Spleen (tissue), 11 donors: ENCODE data around the gene MEF2A. TPM values are rescaled to one million over a fixed set of nuclear protein-coding genes. Genes with fewer than 3 reads are reported as not detected.

Experiments used
- DNase-seq: peaks from one replicate; pipeline ENCODE4 v3.0.0-alpha.2; 2020
- H3K27ac ChIP-seq, 8 donors: fragments of 200-600 bp; sonication (generic) in 7 of 8; 1 replicate in 4 of 8; 2 replicates in 4 of 8; pipeline versions ENCODE4 v1.5.0 to v1.8.0; 2016 to 2021; ENCODE audit warnings: inconsistent platforms in 4 of 8, mild to moderate bottlenecking in 4 of 8, moderate library complexity in 1 of 8
- H3K27me3 ChIP-seq, 7 donors: fragments of 200-600 bp; sonication (generic) in 6 of 7; replicated peaks in 1 of 7; 1 replicate in 4 of 7; 2 replicates in 3 of 7; pipeline versions ENCODE4 v1.5.0 to v1.8.0; 2016 to 2021; ENCODE audit warnings: inconsistent platforms in 3 of 7, mild to moderate bottlenecking in 1 of 7
- H3K36me3 ChIP-seq, 6 donors: fragments of 200-600 bp; sonication (generic) in 5 of 6; 1 replicate in 4 of 6; 2 replicates in 2 of 6; pipeline versions ENCODE4 v1.5.0 to v1.8.0; 2016 to 2021; ENCODE audit warnings: inconsistent platforms in 2 of 6
- H3K4me1 ChIP-seq, 6 donors: fragments of 200-600 bp; sonication (generic) in 5 of 6; 1 replicate in 3 of 6; 2 replicates in 3 of 6; pipeline versions ENCODE4 v1.5.0 to v1.8.0; 2016 to 2021; ENCODE audit warnings: inconsistent platforms in 3 of 6
- H3K4me3 ChIP-seq, 8 donors: fragments of 200-600 bp; sonication (generic) in 7 of 8; 1 replicate in 4 of 8; 2 replicates in 4 of 8; pipeline versions ENCODE4 v1.5.0 to v1.8.0; 2016 to 2021; ENCODE audit warnings: inconsistent platforms in 4 of 8, mild to moderate bottlenecking in 4 of 8, moderate library complexity in 2 of 8
- H3K9me3 ChIP-seq, 8 donors: fragments of 200-600 bp; sonication (generic) in 7 of 8; 1 replicate in 4 of 8; 2 replicates in 4 of 8; pipeline versions ENCODE4 v1.5.0 to v1.8.0; 2016 to 2021; ENCODE audit warnings: inconsistent platforms in 4 of 8
- POLR2A ChIP-seq, 3 donors: fragments of 450-650 bp; IDR thresholded peaks; one replicate each; pipeline ENCODE4 v1.5.1; 2017; ENCODE audit warnings: antibody characterized with exemption in 3 of 3, mild to moderate bottlenecking in 1 of 3
- POLR2AphosphoS5 ChIP-seq, 3 donors: sonication (generic); formaldehyde crosslinking; IDR thresholded peaks; one replicate each; pipeline ENCODE4 v1.5.1; 2017; ENCODE audit warnings: antibody characterized with exemption in 3 of 3
- WGBS, 5 donors: extraction: QIAGEN DNeasy Blood & Tissue Kit in 3 of 5; methylation state at CpG; one replicate each; pipeline versions ENCODE4 v1.1.5 to v1.1.7; 2013 to 2018; 5-methylcytosine and 5-hydroxymethylcytosine counted together
- intact Hi-C: fragments of 100-400 bp; cut with DNase I; formaldehyde crosslinking; loops from one replicate; pipeline ENCODE4 v1.15.0; 2023; ENCODE audit warnings: low total_unique reads
- polyA plus RNA-seq, 3 donors: library from polyadenylated mRNA; stranded (reverse); fragments of 200-250 nt; gene quantifications; one replicate each; pipeline ENCODE4 v1.2.1, GENCODE V29; 2013
- total RNA-seq, 7 donors: library from RNA; depleted of rRNA in 3 of 7; stranded (reverse); fragments of >200 nt in 3 of 7; fragmentation: NEBNext Ultra II Directional in 4 of 7; extraction: Animal tissue kit (Norgen Biotek cat#: 25700) in 4 of 7; gene quantifications; one replicate each; pipeline versions ENCODE4 v1.1.0 to v1.2.1, GENCODE V29; 2016 to 2021
- TF ChIP-seq, protein P1 (sequence below), 11 experiments: fragments of 200-600 bp in 7 of 11; fragments of 450-650 bp in 4 of 11; sonication (generic) in 4 of 11; IDR thresholded peaks in 8 of 11; conservative IDR thresholded peaks in 3 of 11; 1 replicate in 7 of 11; 2 replicates in 4 of 11; pipeline versions ENCODE4 v1.4.0 to v1.8.0; 2016 to 2021; ENCODE audit warnings: antibody characterized with exemption in 11 of 11, inconsistent platforms in 4 of 11, mild to moderate bottlenecking in 1 of 11
- donor health status: healthy with polysubstance abuse.
- donor health status: DM: no; HTN: no; CAD: no; lungs with moderate emphysema.
- donor health status: DM: no; HTN: no; CAD: no.
- donor health status: Bipolar disorder and iron deficiency.
- donor health status: healthy.
- donor health status: DM: no; HTN: no; CAD: no.
- donor health status: DM: yes; HTN: yes; CAD: no.

MEF2A gene
- total and polyA plus RNA-seq, 10 donors = 21.9 to 143 (median 90.6) TPM

DNA sequence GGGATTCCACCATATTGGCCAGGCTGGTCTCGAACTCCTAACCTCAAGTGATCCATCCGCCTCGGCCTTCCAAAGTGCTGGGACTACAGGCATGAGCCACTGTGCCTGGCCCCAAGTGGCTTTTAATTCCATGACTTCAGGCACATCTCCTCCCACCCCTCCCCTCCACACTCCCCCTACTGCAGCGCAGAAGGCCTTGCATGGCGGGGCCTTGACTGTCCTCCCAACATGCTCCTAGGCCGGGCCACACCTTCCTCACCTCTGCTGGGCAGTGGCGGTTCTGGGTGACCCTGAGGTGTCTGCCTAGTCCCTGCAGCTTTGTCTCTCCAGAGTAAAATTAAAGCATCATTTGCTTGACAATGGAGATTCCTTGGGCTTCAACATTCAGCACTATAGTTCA is 160.5 kb downstream of the MEF2A start:
- TF ChIP-seq POLR2A (IDR thresholded peaks at IDR 0.05) = no peak
- peaks cover 0 to 26% (median 12%) of the 10 kb centered on the region in 6 donors for H3K36me3 ChIP-seq
- H3K4me1 ChIP-seq = peaks cover 0 to 15% (median 4%) of the 10 kb centered on the region in 6 donors
- 72 to 91% (median 88%) methylated on average over 6 to 7 of the region's 7 CpGs for WGBS, 5 donors
- H3K27ac ChIP-seq = no peak overlapping the region
- no peaks in the 10 kb centered on the region for H3K27me3 ChIP-seq
- no peaks in the 10 kb centered on the region for H3K9me3 ChIP-seq
- intact Hi-C loops = no loop called here
- DNase-seq = no peak
- H3K4me3 ChIP-seq = no peak overlapping the region

DNA sequence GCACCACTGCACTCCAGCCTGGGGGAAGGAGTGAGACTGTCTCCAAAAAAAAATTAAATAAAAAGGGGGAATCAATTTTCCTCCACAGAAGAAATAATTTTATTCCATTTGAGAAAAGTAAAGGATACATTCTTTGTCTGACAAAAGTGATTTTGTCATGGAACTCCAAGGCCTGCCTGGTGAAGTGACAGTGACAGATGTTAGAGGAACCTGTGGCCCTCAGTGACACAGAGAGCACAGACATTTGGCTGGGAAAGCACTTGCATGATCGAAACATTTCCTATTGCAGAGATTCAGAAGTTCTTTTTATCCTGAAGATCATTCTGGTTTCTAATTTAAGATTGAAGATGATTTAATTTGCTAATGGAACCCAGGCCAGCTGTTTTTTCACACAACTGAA is 161.5 kb downstream of the MEF2A start:
- Histone ChIP-seq H3K36me3 (peaks cover 0 to 28% (median 12%) of the 10 kb centered on the region in 6 donors), H3K4me3 (no peak overlapping the region), H3K27ac (no peak overlapping the region), H3K27me3 (no peaks in the 10 kb centered on the region), H3K4me1 (peaks cover 0 to 22% (median 12%) of the 10 kb centered on the region in 6 donors), H3K9me3 (no peaks in the 10 kb centered on the region)
- TF ChIP-seq POLR2AphosphoS5 (IDR thresholded peaks at IDR 0.05) = no peak
- TF ChIP-seq POLR2A (IDR thresholded peaks at IDR 0.05) = no peak
- TF ChIP-seq, protein P1, sequence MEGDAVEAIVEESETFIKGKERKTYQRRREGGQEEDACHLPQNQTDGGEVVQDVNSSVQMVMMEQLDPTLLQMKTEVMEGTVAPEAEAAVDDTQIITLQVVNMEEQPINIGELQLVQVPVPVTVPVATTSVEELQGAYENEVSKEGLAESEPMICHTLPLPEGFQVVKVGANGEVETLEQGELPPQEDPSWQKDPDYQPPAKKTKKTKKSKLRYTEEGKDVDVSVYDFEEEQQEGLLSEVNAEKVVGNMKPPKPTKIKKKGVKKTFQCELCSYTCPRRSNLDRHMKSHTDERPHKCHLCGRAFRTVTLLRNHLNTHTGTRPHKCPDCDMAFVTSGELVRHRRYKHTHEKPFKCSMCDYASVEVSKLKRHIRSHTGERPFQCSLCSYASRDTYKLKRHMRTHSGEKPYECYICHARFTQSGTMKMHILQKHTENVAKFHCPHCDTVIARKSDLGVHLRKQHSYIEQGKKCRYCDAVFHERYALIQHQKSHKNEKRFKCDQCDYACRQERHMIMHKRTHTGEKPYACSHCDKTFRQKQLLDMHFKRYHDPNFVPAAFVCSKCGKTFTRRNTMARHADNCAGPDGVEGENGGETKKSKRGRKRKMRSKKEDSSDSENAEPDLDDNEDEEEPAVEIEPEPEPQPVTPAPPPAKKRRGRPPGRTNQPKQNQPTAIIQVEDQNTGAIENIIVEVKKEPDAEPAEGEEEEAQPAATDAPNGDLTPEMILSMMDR (IDR thresholded peaks at IDR 0.05 in 8 of 11, conservative IDR thresholded peaks at IDR 0.05 in 3 of 11) = no peak
- DNase-seq = no peak
- 71 to 91% (median 86%) methylated on average over 1 of the region's 1 CpG for WGBS, 5 donors
- intact Hi-C loops = no loop called here

DNA sequence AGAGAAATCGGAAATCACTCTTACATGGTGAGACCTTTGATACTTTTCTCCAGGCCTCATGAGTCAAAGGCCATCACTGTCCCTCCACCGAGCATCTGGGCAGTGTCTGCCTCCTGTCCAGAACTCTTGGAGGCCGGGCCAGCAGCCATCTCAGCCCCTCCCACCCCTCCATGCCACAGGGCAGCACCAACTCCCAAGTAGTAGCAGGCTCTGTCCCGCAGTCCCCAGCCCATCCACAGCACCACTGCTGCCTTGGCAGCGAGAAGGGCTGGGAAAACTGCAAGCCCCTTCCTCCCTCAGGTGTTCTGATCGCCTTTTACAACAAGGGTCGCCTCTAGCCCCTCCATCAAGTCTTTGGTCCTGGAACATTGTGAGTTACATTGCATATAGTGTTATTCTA is 161.9 kb downstream of the MEF2A start:
- intact Hi-C loops = no loop called here
- 71 to 91% (median 85%) methylated on average over 7 of the region's 7 CpGs for WGBS, 5 donors
- Histone ChIP-seq H3K4me3 (no peak overlapping the region), H3K9me3 (no peaks in the 10 kb centered on the region), H3K27ac (no peak overlapping the region), H3K4me1 (peaks cover 0 to 26% (median 16%) of the 10 kb centered on the region in 6 donors), H3K27me3 (no peaks in the 10 kb centered on the region), H3K36me3 (peaks cover 0 to 28% (median 12%) of the 10 kb centered on the region in 6 donors)
- no peak for DNase-seq
- TF ChIP-seq POLR2AphosphoS5 (IDR thresholded peaks at IDR 0.05) (no peak), POLR2A (IDR thresholded peaks at IDR 0.05) (no peak)
- TF ChIP-seq, protein P1 (IDR thresholded peaks at IDR 0.05 in 8 of 11, conservative IDR thresholded peaks at IDR 0.05 in 3 of 11) = no peak

DNA sequence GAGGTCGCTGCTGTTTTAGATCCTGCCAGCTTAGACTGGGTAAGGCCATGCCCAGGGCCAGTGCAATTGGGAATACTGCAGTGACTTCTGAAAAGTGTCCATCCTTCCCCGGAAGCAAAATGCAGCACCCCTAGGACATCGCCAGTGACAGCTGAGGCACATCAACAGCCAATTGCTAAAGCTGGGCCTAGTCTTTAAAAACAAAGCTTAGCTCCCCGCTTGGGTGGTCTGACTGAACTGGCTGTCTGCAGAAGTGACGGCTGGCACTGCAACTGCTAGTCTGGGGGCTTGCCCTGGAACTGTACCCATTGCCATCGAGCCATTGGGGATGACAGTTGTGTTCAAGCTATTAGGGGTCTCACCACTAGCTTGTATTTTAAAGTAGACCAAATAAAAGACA is 163.1 kb downstream of the MEF2A start:
- Histone ChIP-seq H3K27me3 (no peaks in the 10 kb centered on the region), H3K36me3 (peaks cover 0 to 28% (median 12%) of the 10 kb centered on the region in 6 donors), H3K9me3 (no peaks in the 10 kb centered on the region), H3K4me1 (peaks cover 0 to 32% (median 20%) of the 10 kb centered on the region in 6 donors), H3K4me3 (no peak overlapping the region), H3K27ac (no peak overlapping the region)
- no peak for DNase-seq
- WGBS, 5 donors = 92 to 100% (median 97%) methylated on average over 2 to 6 of the region's 6 CpGs
- intact Hi-C loops = no loop called here
- no peak for TF ChIP-seq POLR2AphosphoS5 (IDR thresholded peaks at IDR 0.05)
- TF ChIP-seq, protein P1 (IDR thresholded peaks at IDR 0.05 in 8 of 11, conservative IDR thresholded peaks at IDR 0.05 in 3 of 11) = no peak
- no peak for TF ChIP-seq POLR2A (IDR thresholded peaks at IDR 0.05)

DNA sequence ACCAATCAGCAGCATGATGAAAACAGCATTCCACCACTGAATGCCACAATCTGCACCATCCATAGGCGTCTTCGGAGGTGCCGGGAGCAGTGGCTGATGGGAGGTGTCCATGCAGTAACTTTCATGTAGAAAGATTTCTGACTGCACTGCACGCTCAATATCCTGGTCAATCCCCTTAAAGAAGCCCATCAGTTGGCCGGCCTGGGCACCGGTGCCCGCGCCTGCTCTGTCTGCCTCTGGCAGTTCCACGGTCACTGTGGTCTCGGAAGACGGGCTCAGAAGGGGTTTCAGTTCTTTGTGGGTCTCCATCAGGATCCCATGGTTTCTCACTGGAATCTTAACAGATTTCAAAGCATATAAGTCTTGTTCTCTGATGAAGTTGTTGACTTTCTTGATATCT is 163.5 kb downstream of the MEF2A start:
- Histone ChIP-seq H3K36me3 (peaks cover 0 to 28% (median 12%) of the 10 kb centered on the region in 6 donors), H3K9me3 (no peaks in the 10 kb centered on the region), H3K27ac (no peak overlapping the region), H3K4me1 (peaks cover 0 to 36% (median 21%) of the 10 kb centered on the region in 6 donors), H3K4me3 (no peak overlapping the region), H3K27me3 (no peaks in the 10 kb centered on the region)
- TF ChIP-seq POLR2A (IDR thresholded peaks at IDR 0.05) = no peak
- TF ChIP-seq, protein P1 (IDR thresholded peaks at IDR 0.05 in 8 of 11, conservative IDR thresholded peaks at IDR 0.05 in 3 of 11) = no peak
- TF ChIP-seq POLR2AphosphoS5 (IDR thresholded peaks at IDR 0.05) = no peak
- DNase-seq = no peak
- WGBS, 5 donors = 93 to 97% (median 94%) methylated on average over 11 of the region's 11 CpGs
- intact Hi-C loops = no loop called here
